Panc1 (cell line): ENCODE measurements around the gene HYPK.

ENCODE experiments used
- POLR2AphosphoS5 ChIP-seq: IDR thresholded peaks from 2 replicates; pipeline ENCODE4 v1.6.1; 2012; ENCODE audit warnings: mild to moderate bottlenecking, low read depth, low read length, moderate library complexity
- SIN3A ChIP-seq: IDR thresholded peaks from 2 replicates; pipeline ENCODE4 v1.6.1; 2012; ENCODE audit warnings: low read depth, mild to moderate bottlenecking, low read length, moderate library complexity, borderline replicate concordance; ENCODE audit not compliant: insufficient read depth
- TCF7L2 ChIP-seq: IDR thresholded peaks from 2 replicates; pipeline ENCODE4 v1.6.1; 2011; ENCODE audit warnings: mild to moderate bottlenecking, low read depth, low read length, inconsistent platforms
- TF ChIP-seq, protein P1 (sequence below): fragments of 450-650 bp; IDR thresholded peaks from 2 replicates; pipeline ENCODE4 v1.5.1; 2017; ENCODE audit warnings: mild to moderate bottlenecking
- TF ChIP-seq, protein P2 (sequence below), 2 experiments: IDR thresholded peaks; 2 replicates each; pipeline ENCODE4 v1.6.1; 2011 to 2012; ENCODE audit warnings: low read depth in 2 of 2, control low read depth in 1 of 2, low read length in 1 of 2, mild to moderate bottlenecking in 1 of 2, moderate library complexity in 1 of 2; ENCODE audit not compliant: insufficient read depth in 1 of 2

DNA sequence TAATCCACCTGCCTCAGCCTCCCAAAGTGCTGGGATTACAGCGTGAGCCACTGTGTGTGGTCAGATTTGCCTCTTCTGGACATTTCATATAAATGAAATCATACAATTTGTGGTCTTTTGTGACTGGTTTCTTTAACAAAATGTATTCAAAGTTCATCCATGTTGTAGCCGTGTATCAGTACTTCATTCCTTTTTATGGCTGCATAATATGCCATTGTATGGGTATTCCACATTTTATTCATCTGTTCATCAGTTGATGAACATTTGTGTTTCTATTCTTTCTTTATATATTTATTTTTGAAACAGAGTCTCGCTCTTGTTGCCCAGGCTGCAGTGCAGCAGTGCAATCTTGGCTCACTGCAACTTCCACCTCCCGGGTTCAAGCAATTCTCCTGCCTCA, 52.2 kb downstream of the HYPK start:
- TF ChIP-seq, protein P1, sequence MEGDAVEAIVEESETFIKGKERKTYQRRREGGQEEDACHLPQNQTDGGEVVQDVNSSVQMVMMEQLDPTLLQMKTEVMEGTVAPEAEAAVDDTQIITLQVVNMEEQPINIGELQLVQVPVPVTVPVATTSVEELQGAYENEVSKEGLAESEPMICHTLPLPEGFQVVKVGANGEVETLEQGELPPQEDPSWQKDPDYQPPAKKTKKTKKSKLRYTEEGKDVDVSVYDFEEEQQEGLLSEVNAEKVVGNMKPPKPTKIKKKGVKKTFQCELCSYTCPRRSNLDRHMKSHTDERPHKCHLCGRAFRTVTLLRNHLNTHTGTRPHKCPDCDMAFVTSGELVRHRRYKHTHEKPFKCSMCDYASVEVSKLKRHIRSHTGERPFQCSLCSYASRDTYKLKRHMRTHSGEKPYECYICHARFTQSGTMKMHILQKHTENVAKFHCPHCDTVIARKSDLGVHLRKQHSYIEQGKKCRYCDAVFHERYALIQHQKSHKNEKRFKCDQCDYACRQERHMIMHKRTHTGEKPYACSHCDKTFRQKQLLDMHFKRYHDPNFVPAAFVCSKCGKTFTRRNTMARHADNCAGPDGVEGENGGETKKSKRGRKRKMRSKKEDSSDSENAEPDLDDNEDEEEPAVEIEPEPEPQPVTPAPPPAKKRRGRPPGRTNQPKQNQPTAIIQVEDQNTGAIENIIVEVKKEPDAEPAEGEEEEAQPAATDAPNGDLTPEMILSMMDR: no peak
- TF ChIP-seq, protein P2, sequence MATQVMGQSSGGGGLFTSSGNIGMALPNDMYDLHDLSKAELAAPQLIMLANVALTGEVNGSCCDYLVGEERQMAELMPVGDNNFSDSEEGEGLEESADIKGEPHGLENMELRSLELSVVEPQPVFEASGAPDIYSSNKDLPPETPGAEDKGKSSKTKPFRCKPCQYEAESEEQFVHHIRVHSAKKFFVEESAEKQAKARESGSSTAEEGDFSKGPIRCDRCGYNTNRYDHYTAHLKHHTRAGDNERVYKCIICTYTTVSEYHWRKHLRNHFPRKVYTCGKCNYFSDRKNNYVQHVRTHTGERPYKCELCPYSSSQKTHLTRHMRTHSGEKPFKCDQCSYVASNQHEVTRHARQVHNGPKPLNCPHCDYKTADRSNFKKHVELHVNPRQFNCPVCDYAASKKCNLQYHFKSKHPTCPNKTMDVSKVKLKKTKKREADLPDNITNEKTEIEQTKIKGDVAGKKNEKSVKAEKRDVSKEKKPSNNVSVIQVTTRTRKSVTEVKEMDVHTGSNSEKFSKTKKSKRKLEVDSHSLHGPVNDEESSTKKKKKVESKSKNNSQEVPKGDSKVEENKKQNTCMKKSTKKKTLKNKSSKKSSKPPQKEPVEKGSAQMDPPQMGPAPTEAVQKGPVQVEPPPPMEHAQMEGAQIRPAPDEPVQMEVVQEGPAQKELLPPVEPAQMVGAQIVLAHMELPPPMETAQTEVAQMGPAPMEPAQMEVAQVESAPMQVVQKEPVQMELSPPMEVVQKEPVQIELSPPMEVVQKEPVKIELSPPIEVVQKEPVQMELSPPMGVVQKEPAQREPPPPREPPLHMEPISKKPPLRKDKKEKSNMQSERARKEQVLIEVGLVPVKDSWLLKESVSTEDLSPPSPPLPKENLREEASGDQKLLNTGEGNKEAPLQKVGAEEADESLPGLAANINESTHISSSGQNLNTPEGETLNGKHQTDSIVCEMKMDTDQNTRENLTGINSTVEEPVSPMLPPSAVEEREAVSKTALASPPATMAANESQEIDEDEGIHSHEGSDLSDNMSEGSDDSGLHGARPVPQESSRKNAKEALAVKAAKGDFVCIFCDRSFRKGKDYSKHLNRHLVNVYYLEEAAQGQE (IDR thresholded peaks at IDR 0.05; ENCODE audit: insufficient read depth in 1 of 2, low read depth in 2 of 2, low read length in 1 of 2): no peak
- TF ChIP-seq SIN3A (no peak), TCF7L2 (no peak), POLR2AphosphoS5 (no peak)
